ENCODE data around the gene HEG1.

HEG1 gene

DNA sequence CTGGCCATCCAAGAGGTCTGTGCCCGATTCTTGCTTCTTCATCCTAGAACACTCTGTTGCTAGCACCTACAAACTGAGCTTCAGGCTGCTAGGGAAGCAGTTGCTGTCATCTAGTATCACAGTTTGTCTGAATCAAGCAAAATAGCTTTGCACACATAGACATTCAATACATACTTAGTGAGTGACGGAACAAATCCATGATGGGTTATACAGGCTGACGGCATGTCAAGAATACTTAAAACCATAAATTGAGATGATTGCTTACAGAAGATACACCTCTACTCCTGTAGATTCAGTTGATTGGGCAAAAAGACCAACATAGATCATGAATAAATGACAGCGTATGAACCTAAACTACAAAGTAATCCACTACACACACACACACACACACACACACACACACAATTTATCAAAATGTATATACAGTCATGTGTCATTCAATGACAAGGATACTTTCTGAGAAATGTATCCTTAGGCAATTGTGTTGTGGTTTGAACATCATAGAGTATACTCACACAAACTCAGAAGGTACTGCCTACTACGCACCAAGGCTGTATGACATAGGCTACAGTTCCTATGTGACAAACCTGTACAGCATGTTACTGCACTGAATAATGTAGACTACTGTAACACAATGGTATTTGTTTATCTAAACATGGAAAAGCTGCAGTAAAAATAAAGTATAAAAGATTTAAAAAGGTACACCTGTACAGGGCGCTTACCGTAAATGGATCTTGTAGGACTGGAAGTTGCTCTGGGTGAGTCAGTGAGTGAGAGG lies 14.4 kb upstream of the HEG1 start:
- DNase-seq (ENCODE audit: low read depth in 2 of 2): no peak

GRCh38 chr3:125069452-125069851 lies 13.7 kb upstream of the HEG1 start:
- DNase-seq (ENCODE audit: low read depth in 2 of 2): no peak

- no peak for DNase-seq (ENCODE audit: low read depth in 2 of 2)
Measured at GRCh38 chr3:125068265-125068664, 12.5 kb upstream of the HEG1 start.

- no peak for DNase-seq (ENCODE audit: low read depth in 2 of 2)
Measured at GRCh38 chr3:125067225-125067624, 11.4 kb upstream of the HEG1 start.

DNA sequence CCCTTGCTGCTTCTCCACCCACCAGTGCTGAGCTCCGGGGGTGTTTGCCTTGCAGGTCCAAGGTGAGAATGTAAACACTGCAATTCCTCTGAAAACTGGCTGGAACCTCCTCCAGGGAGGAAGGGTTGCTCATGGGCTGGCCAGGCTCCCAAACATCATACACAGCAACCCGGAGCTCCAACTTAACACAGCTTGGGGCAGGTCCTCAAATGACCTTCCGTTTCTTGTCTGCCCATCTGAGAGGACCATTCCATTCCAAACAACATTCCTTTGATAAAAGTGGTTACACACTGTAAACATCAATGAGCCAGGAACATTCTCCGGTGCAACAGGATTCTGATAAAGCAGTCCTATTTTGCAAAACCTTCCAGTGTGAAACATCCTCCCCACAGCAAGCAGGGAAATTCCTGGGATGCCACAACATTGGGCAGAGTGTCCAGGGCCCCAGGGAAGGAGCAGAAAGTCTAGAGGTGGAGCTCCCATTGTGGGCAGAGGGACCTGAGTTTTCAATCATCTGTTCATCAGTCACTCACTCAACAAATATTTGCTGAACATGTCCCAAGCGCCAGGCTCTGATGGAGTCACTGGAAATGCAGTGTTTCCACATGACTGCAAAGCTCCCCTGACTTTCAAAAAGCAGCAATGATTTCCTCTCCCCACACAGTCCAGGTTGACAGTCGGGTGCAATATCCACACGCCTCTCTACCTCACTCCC lies 7.3 kb upstream of the HEG1 start:
- no peak for DNase-seq (ENCODE audit: low read depth in 2 of 2)

GRCh38 chr3:125061646-125062045 lies 5.8 kb upstream of the HEG1 start:
- no peak for DNase-seq (ENCODE audit: low read depth in 2 of 2)

GRCh38 chr3:125061170-125061569 lies 5.4 kb upstream of the HEG1 start:
- no peak for DNase-seq (ENCODE audit: low read depth in 2 of 2)

- no peak for DNase-seq (ENCODE audit: low read depth in 2 of 2)
Measured at GRCh38 chr3:125059488-125060245, 3.9 kb upstream of the HEG1 start.

GRCh38 chr3:125058959-125059358 lies 3.2 kb upstream of the HEG1 start:
- DNase-seq (ENCODE audit: low read depth in 2 of 2): no peak

- DNase-seq (ENCODE audit: low read depth in 2 of 2): no peak
Measured at GRCh38 chr3:125058529-125058928, 2.7 kb upstream of the HEG1 start.

GRCh38 chr3:125057186-125057850 lies 1.5 kb upstream of the HEG1 start:
- DNase-seq (ENCODE audit: low read depth in 2 of 2): no peak

DNA sequence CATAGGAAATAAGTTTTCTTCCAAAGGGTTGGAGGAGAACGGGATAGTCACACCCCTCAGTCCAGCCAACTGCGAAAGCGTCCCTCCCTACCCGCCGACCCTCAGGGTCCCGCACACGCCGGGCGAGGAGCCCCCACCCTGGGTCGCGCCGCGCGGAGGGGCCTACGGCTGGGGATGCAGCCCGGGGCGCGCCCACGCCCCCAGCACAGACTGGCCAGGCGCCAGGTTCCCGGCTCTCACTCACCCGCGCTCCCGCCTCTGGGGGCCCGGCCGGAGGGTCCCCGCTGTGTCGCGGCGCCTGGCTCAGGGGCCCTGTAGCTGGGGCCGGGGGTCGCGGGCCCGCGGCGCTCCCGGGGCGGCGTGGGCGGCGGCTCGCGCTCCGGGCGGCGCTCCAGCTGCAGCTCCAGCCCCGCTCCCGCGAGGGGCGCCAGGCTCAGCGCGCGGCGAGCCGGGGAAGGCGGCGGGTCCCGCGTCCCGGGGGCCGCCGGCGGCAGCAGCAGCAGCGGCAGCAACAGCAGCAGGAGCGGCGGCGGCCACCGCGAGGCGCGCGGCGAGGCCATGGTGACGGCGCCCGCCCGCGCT lies 375 bp downstream of the HEG1 start:
- DNase-seq (ENCODE audit: low read depth in 2 of 2): no peak

GRCh38 chr3:125054449-125055329 lies 1.1 kb downstream of the HEG1 start:
- no peak for DNase-seq (ENCODE audit: low read depth in 2 of 2)

DNA sequence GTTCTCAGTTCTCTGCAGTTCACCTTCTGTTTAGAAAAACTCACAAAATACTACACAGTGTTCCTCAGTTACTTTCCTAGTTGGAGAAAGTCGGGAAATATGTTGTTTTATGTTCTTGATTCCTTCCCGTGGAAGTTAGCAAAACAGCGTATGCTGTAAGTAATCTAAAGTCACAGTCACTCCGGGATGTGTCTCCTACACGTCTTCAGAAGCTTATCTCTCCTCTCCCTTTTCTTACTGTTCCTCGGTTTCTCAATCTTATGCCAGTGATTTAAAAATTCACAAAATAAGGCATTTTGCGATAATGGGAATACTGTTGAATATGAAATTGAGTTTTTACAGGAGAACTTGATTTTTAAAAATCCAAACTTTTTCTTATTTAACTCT lies 1.7 kb downstream of the HEG1 start:
- no peak for DNase-seq (ENCODE audit: low read depth in 2 of 2)

GRCh38 chr3:125053304-125053699 lies 2.5 kb downstream of the HEG1 start:
- DNase-seq (ENCODE audit: low read depth in 2 of 2): no peak

DNA sequence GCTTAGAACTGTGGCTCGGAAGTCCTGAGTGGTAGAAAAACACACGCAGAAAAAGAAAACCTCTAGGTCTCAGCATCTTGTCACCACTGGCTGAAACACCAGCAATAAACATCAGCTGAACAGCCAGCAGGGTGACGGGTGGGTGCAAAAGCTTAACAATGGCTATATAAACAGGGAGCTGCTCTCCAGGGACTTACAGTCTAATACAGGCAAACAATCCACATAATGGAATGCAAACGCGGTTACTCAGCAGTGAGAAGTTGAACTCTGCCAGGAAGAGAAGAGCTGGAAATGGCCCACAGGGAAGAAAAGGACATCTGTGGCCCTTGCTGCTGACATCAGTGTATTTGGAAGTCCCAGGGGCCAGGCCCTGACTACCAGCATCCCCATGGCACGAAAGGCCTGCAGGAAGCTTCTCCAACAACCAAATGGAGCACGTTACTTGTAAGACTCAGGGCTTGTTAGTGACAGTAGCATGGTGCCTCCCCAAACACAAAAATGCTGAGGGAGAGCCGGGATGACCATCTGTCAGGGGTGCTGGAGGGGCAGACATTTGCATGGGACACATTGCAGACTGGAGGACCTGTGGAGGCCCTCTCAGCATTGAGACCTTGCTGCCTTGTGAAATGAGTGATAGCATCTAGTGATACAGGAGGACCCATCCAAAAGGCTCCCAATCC lies 3.0 kb downstream of the HEG1 start:
- DNase-seq (ENCODE audit: low read depth in 2 of 2): no peak

DNA sequence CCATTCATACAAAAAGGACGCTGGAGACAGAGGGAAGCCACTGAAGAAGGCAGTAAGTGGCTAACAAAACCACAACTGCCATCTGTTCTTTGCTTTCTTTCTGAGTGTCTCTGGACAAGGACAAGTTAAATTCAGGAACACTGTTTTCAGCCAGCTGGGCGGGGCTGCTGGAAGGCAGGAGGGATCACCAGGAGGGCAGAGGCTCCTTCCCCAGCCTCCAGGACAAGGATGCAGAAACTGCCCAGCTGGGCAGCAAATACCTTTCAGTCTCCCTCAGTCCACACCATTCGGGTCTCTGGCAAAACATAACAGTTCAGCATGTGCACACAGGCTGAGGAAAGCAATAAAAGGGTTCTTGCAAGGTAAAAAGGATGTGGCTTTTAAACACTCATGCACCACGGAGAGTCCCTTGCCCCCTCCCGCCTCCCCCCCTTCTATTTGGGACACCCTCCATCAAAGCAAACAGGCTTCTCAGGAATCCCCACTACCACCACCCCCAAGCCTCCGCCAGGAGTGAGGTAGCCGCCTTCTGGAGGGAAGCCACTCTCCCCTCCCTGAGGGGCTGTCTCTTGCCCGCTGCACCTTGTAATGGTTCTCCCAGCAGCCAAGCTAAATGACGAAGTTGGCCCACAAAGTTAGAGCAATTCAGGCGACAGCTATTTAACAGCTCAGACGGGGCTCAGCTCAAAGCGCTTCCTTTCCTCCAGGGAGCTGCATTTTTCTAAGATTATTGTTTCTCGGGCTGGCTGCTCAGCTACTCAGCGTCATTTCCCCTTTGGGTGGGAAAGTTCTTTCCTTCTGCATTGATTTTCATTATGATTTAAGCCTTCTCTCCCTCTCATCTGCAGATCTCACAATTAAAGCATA lies 3.8 kb downstream of the HEG1 start:
- DNase-seq (ENCODE audit: low read depth in 2 of 2): peak; percentile 41 to 52

DNA sequence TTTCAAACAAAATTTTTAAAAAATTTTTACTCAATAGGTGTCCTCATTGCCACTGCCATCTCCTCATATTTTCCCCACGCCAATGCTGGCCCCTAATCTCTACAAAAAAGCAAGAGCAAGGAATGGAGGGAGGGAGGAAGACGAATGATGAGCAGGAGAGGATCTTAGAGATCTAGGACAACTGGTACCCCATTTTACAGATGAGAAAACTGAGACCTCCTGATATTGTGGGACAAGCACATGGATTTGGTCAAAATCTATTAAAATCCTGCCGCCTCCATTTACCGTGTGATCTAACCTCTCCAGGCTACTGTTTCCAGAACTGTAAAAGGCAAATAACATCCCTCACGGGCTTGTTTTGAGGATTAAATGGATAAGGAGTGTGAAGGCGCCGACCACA lies 4.6 kb downstream of the HEG1 start:
- DNase-seq (ENCODE audit: low read depth in 2 of 2): no peak

DNA sequence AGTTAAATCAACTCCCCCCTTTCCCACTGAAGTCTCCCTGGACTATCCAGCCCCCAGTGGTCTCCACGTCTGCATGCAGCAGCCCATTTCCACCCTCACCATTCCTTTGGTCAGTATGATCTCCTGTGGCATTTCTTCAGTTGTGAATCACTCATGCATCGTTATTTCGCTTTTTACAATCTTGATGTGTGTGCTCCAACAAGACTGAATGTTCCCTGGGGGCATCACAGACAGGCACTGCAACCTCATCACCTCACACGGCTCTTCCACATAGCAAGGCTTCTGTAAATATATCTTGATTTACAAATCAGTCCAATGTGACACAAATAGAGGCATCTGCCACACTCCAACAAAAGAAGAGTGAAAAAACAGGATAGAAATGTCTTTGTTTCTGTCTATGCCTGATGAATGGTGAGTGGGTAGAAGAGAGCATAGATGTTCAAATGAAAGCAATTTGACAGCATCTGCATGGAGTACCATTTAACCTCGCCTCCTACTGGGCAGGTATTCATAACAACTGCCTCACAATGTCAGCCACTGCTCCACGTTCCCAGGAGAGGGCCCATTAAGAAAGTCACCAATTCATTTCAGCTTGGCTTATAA lies 5.2 kb downstream of the HEG1 start:
- no peak for DNase-seq (ENCODE audit: low read depth in 2 of 2)
